A673 (cell line): ENCODE results near the gene PTRH2. TPM values are rescaled to one million over a fixed set of nuclear protein-coding genes. Genes with fewer than 3 reads are reported as not detected.
"Not testable (repeated sequence)": the region's sequence is repeated elsewhere in the genome, so short reads cannot be mapped to it uniquely, and the experiment has no call there.

Experiments used
- Bru-seq: library from RNA; stranded (reverse); fragments of 400-500 nt; gene quantifications from one replicate; lab custom pipeline; 2021; lab: Mats Ljungman, UMichigan
- BruChase-seq, 2 experiments: library from RNA; stranded (reverse); fragments of 400-500 nt; gene quantifications; one replicate each; lab custom pipeline; 2021; lab: Mats Ljungman, UMichigan
- BruUV-seq: library from RNA; stranded (reverse); fragments of 400-500 nt; replicated peaks from 2 replicates; lab custom pipeline; 2021; lab: Mats Ljungman, UMichigan
- CTCF ChIA-PET: fragments of 300-600 bp; sonication (Branson Sonifier 250); formaldehyde crosslinking; loops from one replicate; lab custom pipeline; 2022; ENCODE audit warnings: antibody characterized with exemption; lab: Charles Lee
- POLR2A ChIA-PET: fragments of 300-600 bp; sonication (Branson Sonifier 250); formaldehyde crosslinking; loops from one replicate; lab custom pipeline; 2022; ENCODE audit warnings: antibody characterized with exemption; ENCODE audit not compliant: low non-redundant PET; lab: Charles Lee
- DNase-seq: peaks from one replicate; pipeline ENCODE4 v3.0.0-alpha.2; 2015; ENCODE audit warnings: low spot score
- H3K27ac ChIP-seq: fragments of 200-600 bp; sonication (generic); 2 replicates; pipeline ENCODE4 v1.5.1; 2016; ENCODE audit warnings: mixed run types, low read depth, mild to moderate bottlenecking, mixed read lengths, antibody characterized with exemption, low read length; ENCODE audit not compliant: poor library complexity, severe bottlenecking
- H3K27me3 ChIP-seq: fragments of 200-600 bp; sonication (generic); replicated peaks from 2 replicates; pipeline ENCODE4 v1.6.1; 2017; ENCODE audit warnings: mixed run types, low read depth, mild to moderate bottlenecking, mixed read lengths, antibody characterized with exemption, low read length; ENCODE audit not compliant: insufficient read depth, poor library complexity
- H3K36me3 ChIP-seq: fragments of 200-600 bp; sonication (generic); 2 replicates; pipeline ENCODE4 v1.6.1; 2016; ENCODE audit warnings: mixed run types, mild to moderate bottlenecking, mixed read lengths, antibody characterized with exemption, low read length; ENCODE audit not compliant: insufficient read depth, poor library complexity, severe bottlenecking
- H3K4me1 ChIP-seq: fragments of 200-600 bp; sonication (generic); 2 replicates; pipeline ENCODE4 v1.6.1; 2017; ENCODE audit warnings: mixed run types, mild to moderate bottlenecking, mixed read lengths, antibody characterized with exemption, low read length; ENCODE audit not compliant: insufficient read depth, poor library complexity, severe bottlenecking
- H3K4me3 ChIP-seq: fragments of 200-600 bp; sonication (generic); 2 replicates; pipeline ENCODE4 v1.5.1; 2016; ENCODE audit warnings: low read depth, mixed run types, mild to moderate bottlenecking, mixed read lengths, low read length; ENCODE audit not compliant: poor library complexity, severe bottlenecking
- H3K9me3 ChIP-seq: fragments of 200-600 bp; sonication (generic); 2 replicates; pipeline ENCODE4 v1.6.1; 2016; ENCODE audit warnings: mixed run types, low read depth, mild to moderate bottlenecking, mixed read lengths, antibody characterized with exemption, low read length; ENCODE audit not compliant: poor library complexity, severe bottlenecking
- EZH2 ChIP-seq: fragments of 200-600 bp; sonication (generic); IDR thresholded peaks from 2 replicates; pipeline ENCODE4 v1.6.1; 2017; ENCODE audit warnings: borderline replicate concordance, low read depth, mild to moderate bottlenecking, mixed read lengths, antibody characterized with exemption, low read length; ENCODE audit not compliant: poor library complexity, severe bottlenecking
- intact Hi-C: fragments of 100-400 bp; cut with micrococcal nuclease; formaldehyde crosslinking; loops from one replicate; pipeline ENCODE4 v1.10.0; 2022; ENCODE audit not compliant: unreplicated experiment
- long read RNA-seq: library from polyadenylated mRNA; stranded (forward); transcript quantifications from one replicate; pipeline ENCODE4 v2.0.0, GENCODE V29; 2022
- total RNA-seq: library from RNA; stranded (reverse); gene quantifications from 2 replicates; pipeline ENCODE4 v1.2.3, GENCODE V29; 2021
- TF ChIP-seq, protein P1 (sequence below): fragments of 300-800, 200-600 bp; sonication (generic); conservative IDR thresholded peaks from 2 replicates; pipeline ENCODE4 v1.5.1; 2017; ENCODE audit warnings: low read depth, mild to moderate bottlenecking, antibody characterized with exemption, low read length, moderate library complexity, mixed read lengths

The PTRH2 gene
- total RNA-seq (46.8 and 50.3 TPM in 2 replicates), Bru-seq, nascent RNA (percentile 98 among the genes with signal in this experiment), BruChase-seq, experiment 1, labeled RNA remaining after a 2-hour chase (percentile 98 among the genes with signal in this experiment), BruChase-seq, experiment 2, labeled RNA remaining after a 6-hour chase (percentile 95 among the genes with signal in this experiment)
- long read RNA-seq, full-length matches to known transcripts, result 76 of 88 reads
- long read RNA-seq, partial matches to known transcripts, result 0 of 88 reads
- long read RNA-seq, other reads (novel, unspliced or antisense), result 12 of 88 reads

DNA sequence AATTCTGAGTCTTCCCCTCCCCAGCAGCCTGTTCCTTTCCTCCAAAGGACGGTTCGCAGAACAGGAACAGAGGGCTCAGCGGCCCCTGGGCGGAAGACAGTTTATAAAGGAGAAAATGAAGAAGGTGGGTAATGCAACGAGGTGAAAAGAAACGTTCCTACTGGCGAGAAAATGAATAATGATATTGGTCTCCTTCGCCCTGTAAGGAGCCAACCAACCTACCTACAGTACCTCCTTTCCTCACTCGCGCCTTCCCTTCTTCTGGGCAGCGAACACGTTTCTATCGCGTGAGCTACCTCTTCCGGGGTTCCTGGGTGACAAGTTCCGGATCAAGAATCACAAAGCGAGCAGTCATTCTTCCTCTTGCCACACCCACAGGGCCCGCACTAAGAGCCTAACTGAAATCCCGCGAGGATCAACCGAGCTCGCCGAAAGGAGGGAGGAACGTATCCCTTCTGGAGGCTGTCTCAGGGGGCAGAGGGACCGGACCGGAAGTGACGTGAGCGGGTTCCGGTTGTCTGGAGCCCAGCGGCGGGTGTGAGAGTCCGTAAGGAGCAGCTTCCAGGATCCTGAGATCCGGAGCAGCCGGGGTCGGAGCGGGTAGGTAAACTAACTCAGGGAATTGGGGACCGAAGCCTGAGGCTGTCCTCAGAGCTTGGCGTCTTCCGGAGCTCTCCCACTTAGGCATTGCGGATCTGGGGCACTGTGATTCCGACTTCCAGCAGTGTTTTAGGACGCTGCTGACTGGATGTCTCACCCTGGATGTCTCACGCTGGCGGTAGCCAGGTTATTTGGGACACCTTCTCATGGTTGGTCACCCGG, at the start of gene PTRH2, which contains the start of gene VMP1:
Gene PTRH2 (minus strand): TSS at position 282 of the 822 bp plus-strand sequence. CDS start 9,452 bp downstream, outside the sequence.
Gene VMP1 (plus strand): TSS at position 506 of the 822 bp plus-strand sequence. CDS start 23,793 bp downstream, outside the sequence.
- H3K27ac ChIP-seq, result peak within 1 kb of the TSS; percentile 85
- H3K27me3 ChIP-seq, result no peaks in the 10 kb centered on the region
- DNase-seq, result peak; percentile 100
- POLR2A ChIA-PET, result no interaction called here
- peaks cover 26% of the 10 kb centered on the region for H3K4me1 ChIP-seq
- BruUV-seq, result no TSS peak
- intact Hi-C loops, result loop anchor here (5.0 kb wide), 1 partner anchor 140 kb away; the partner anchor contains the start of gene DHX40
- peak within 1 kb of the TSS; percentile 95 for H3K4me3 ChIP-seq
- no peaks in the 10 kb centered on the region for H3K9me3 ChIP-seq
- CTCF ChIA-PET, result interaction anchor here (0.6 kb wide), 3 partner anchors 18 to 147 kb away, joined by 4 to 8 read pairs (median 7); no protein-coding TSS in a partner anchor
- peaks cover 14% of the 10 kb centered on the region for H3K36me3 ChIP-seq
- TF ChIP-seq EZH2, result no peak
- TF ChIP-seq, protein P1, sequence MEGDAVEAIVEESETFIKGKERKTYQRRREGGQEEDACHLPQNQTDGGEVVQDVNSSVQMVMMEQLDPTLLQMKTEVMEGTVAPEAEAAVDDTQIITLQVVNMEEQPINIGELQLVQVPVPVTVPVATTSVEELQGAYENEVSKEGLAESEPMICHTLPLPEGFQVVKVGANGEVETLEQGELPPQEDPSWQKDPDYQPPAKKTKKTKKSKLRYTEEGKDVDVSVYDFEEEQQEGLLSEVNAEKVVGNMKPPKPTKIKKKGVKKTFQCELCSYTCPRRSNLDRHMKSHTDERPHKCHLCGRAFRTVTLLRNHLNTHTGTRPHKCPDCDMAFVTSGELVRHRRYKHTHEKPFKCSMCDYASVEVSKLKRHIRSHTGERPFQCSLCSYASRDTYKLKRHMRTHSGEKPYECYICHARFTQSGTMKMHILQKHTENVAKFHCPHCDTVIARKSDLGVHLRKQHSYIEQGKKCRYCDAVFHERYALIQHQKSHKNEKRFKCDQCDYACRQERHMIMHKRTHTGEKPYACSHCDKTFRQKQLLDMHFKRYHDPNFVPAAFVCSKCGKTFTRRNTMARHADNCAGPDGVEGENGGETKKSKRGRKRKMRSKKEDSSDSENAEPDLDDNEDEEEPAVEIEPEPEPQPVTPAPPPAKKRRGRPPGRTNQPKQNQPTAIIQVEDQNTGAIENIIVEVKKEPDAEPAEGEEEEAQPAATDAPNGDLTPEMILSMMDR, result no peak

DNA sequence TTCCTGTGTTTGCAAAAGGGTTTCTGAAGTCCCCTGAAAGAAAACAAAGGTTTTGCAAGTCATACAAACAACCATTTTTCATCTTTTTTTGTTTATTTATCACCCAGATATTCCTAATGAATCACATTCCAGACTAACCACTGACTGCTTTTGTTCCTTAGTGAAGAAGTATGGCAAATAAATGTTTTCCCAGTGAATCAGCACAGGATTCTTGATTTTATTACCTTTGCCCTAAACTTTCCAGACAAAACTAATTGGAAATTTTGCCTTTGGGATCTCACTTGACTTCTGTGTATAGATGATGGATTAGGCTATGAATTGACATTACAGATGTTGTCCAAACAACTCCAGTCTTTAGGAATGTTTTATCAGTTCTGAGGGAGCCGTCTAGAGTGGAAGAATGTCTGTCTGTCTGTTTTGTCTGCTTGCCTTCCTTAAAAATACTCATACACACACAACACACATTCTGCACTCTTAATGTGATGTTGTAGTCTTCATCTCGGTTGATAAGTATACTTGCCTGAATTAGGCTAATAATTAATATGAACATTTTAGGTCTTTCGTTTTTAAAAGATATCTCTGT, 49.1 kb upstream of the PTRH2 start:
- no peaks in the 10 kb centered on the region for H3K27me3 ChIP-seq
- no TSS peak for BruUV-seq
- ChIA-PET CTCF (no interaction called here), POLR2A (no interaction called here)
- no peaks in the 10 kb centered on the region for H3K36me3 ChIP-seq
- DNase-seq, result no peak
- peak overlapping the region; percentile 30 for H3K27ac ChIP-seq
- peaks cover 14% of the 10 kb centered on the region for H3K9me3 ChIP-seq
- H3K4me3 ChIP-seq, result no peak overlapping the region
- intact Hi-C loops, result no loop called here
- peaks cover 19% of the 10 kb centered on the region for H3K4me1 ChIP-seq
- no peak for TF ChIP-seq EZH2
- TF ChIP-seq, protein P1, result no peak

DNA sequence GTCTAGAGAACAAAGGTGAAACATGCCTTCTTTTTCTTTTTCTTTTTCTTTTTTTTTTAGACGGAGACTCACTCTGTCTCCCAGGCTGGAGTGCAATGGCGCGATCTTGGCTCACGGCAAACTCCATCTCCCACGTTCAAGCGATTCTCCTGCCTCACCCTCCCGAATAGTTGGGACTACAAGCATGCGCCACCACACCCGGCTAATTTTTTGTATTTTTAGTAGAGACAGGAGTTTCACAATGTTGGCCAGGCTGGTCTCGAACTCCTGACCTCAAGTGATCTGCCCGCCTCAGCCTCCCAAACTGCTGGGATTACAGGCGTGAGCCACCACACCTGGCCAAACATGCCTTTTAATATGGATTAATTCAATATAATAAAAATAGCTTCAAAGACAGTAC, 47.8 kb upstream of the PTRH2 start:
- BruUV-seq, intact Hi-C loops, DNase-seq, H3K27me3 ChIP-seq, H3K36me3 ChIP-seq, POLR2A ChIA-PET, H3K4me3 ChIP-seq: not testable (repeated sequence)
- H3K27ac ChIP-seq, result peak overlapping the region; percentile 72
- H3K4me1 ChIP-seq, result peaks cover 19% of the 10 kb centered on the region
- peaks cover 14% of the 10 kb centered on the region for H3K9me3 ChIP-seq
- CTCF ChIA-PET, result interaction anchor here (0.6 to 2.9 kb wide), 3 partner anchors 77 to 88 kb away, joined by 3 to 24 read pairs (median 4); no protein-coding TSS in a partner anchor
